GM12878 (cell line): ENCODE results near the gene ZNF148. TPM values are rescaled to one million over a fixed set of nuclear protein-coding genes. Genes with fewer than 3 reads are reported as not detected.
A peak's percentile ranks its signal among the peaks of the same experiment; 100 is the strongest.

Experiments used
- ATAC-seq: fragments of 200-7000 bp; cut with Tn5 transposase; 3 replicates; pipeline ENCODE4 v1.9.1; 2020; ENCODE audit warnings: mild to moderate bottlenecking, moderate library complexity
- BruUV-seq: library from RNA; stranded (reverse); fragments of 400-500 nt; replicated peaks from 2 replicates; lab custom pipeline; 2021; lab: Mats Ljungman, UMichigan
- CTCF ChIA-PET: fragments of 300-600 bp; sonication (Branson Sonifier 250); formaldehyde crosslinking; extraction: SDS; loops from one replicate; lab custom pipeline; 2021; ENCODE audit warnings: inconsistent platforms; lab: Yijun Ruan, JAX
- POLR2A ChIA-PET: fragments of 350-600 bp; formaldehyde crosslinking; extraction: SDS; loops from one replicate; lab custom pipeline; 2021; ENCODE audit warnings: inconsistent platforms; lab: Charles Lee
- RAD21 ChIA-PET: fragments of 300-600 bp; sonication (Branson Sonifier 250); formaldehyde crosslinking; loops from one replicate; lab custom pipeline; 2023; ENCODE audit warnings: antibody characterized with exemption; ENCODE audit not compliant: unreplicated experiment; lab: Charles Lee
- SMC1A ChIA-PET: fragments of 300-600 bp; sonication (Branson Sonifier 250); formaldehyde crosslinking; loops from one replicate; lab custom pipeline; 2023; ENCODE audit not compliant: unreplicated experiment, uncharacterized antibody; lab: Charles Lee
- DNase-seq: peaks from one replicate; pipeline ENCODE4 v3.0.0-alpha.2; 2011; ENCODE audit warnings: low read depth, low spot score
- FAIRE-seq: peaks from 3 replicates; lab custom pipeline; 2011; peaks lifted over from hg19 to GRCh38; lab: Jason Lieb, UNC
- H2AFZ ChIP-seq: 2 replicates; pipeline ENCODE4 v1.6.0; 2011; ENCODE audit warnings: low read depth, low read length, control low read depth; ENCODE audit not compliant: control insufficient read depth
- H3K27ac ChIP-seq: 2 replicates; pipeline ENCODE4 v1.5.1; 2011; ENCODE audit warnings: control low read depth; ENCODE audit not compliant: control insufficient read depth, insufficient read depth
- H3K27me3 ChIP-seq, 2 experiments: replicated peaks in 1 of 2; 2 replicates each; pipeline versions ENCODE4 v1.6.0 to v1.6.1; 2011; ENCODE audit warnings: low read length in 1 of 2; ENCODE audit not compliant: control insufficient read depth in 2 of 2, insufficient read depth in 2 of 2
- H3K36me3 ChIP-seq, 2 experiments: 2 replicates each; pipeline ENCODE4 v1.5.1; 2011; ENCODE audit warnings: low read length in 1 of 2; ENCODE audit not compliant: control insufficient read depth in 2 of 2, insufficient read depth in 2 of 2
- H3K4me1 ChIP-seq: 2 replicates; pipeline ENCODE4 v1.6.1; 2011; ENCODE audit warnings: mild to moderate bottlenecking, low read length, moderate library complexity, mixed read lengths; ENCODE audit not compliant: control insufficient read depth, insufficient read depth
- H3K4me2 ChIP-seq: 2 replicates; pipeline ENCODE4 v1.6.0; 2011; ENCODE audit warnings: control low read depth; ENCODE audit not compliant: control insufficient read depth, insufficient read depth
- H3K4me3 ChIP-seq: fragments of 200-600 bp; sonication (generic); 2 replicates; pipeline ENCODE4 v1.5.1; 2016
- H3K79me2 ChIP-seq: 2 replicates; pipeline ENCODE4 v1.6.0; 2011; ENCODE audit warnings: low read length; ENCODE audit not compliant: control insufficient read depth, insufficient read depth
- H3K9ac ChIP-seq: 2 replicates; pipeline ENCODE4 v1.8.0; 2011; ENCODE audit warnings: low read length, control low read depth, mixed read lengths; ENCODE audit not compliant: control insufficient read depth, insufficient read depth
- H3K9me3 ChIP-seq: replicated peaks from 3 replicates; pipeline ENCODE4 v1.5.1; 2011; ENCODE audit warnings: mild to moderate bottlenecking, low read length; ENCODE audit not compliant: control insufficient read depth, insufficient read depth
- H4K20me1 ChIP-seq: 2 replicates; pipeline ENCODE4 v1.6.0; 2011; ENCODE audit not compliant: control insufficient read depth, insufficient read depth
- ATF2 ChIP-seq: IDR thresholded peaks from 2 replicates; pipeline ENCODE4 v1.6.1; 2012; ENCODE audit warnings: low read length, inconsistent platforms
- DPF2 ChIP-seq: fragments of 450-650 bp; IDR thresholded peaks from 2 replicates; pipeline ENCODE4 v1.6.1; 2017; ENCODE audit warnings: mild to moderate bottlenecking
- HCFC1 ChIP-seq: fragments of 150-350 bp; IDR thresholded peaks from 2 replicates; pipeline ENCODE4 v1.6.1; 2014; ENCODE audit warnings: low read length
- HDAC2 ChIP-seq: fragments of 200-600 bp; sonication (generic); IDR thresholded peaks from 2 replicates; pipeline ENCODE4 v1.6.1; 2017
- RELA ChIP-seq: fragments of 450-650 bp; IDR thresholded peaks from 2 replicates; pipeline ENCODE4 v1.8.0; 2014; ENCODE audit warnings: borderline replicate concordance; ENCODE audit not compliant: partially characterized antibody
- RFX5 ChIP-seq: IDR thresholded peaks from 2 replicates; pipeline ENCODE4 v1.6.1; 2011; ENCODE audit warnings: low read depth, low read length, improper control_type of control experiment
- RUNX3 ChIP-seq: IDR thresholded peaks from 2 replicates; pipeline ENCODE4 v1.6.1; 2012; ENCODE audit warnings: low read length, inconsistent platforms
- SIN3A ChIP-seq: IDR thresholded peaks from 2 replicates; pipeline ENCODE4 v1.6.1; 2012; ENCODE audit warnings: low read depth, low read length, improper control_type of control experiment
- SIX5 ChIP-seq: IDR thresholded peaks from 2 replicates; pipeline ENCODE4 v1.6.1; 2011; ENCODE audit warnings: mild to moderate bottlenecking, low read depth, low read length, moderate library complexity; ENCODE audit not compliant: severe bottlenecking
- ZBED1 ChIP-seq: IDR thresholded peaks from 2 replicates; pipeline ENCODE4 v1.6.1; 2016; ENCODE audit warnings: borderline replicate concordance
- WGBS: methylation state at CpG from one replicate; pipeline ENCODE4 v1.1.6; 2016; ENCODE audit warnings: low lambda C conversion rate; ENCODE audit not compliant: insufficient replicate concordance, insufficient coverage; ENCODE audit errors: missing lambda C conversion rate; 5-methylcytosine and 5-hydroxymethylcytosine counted together
- in situ Hi-C: fragments of 300-500 bp; cut with MboI; formaldehyde crosslinking; loops from 9 replicates; pipeline ENCODE4 v1.14.3; 2018; ENCODE audit warnings: mixed read lengths
- intact Hi-C: fragments of 100-400 bp; cut with micrococcal nuclease; formaldehyde crosslinking; loops from one replicate; pipeline ENCODE4 v1.14.2; 2022; ENCODE audit not compliant: unreplicated experiment
- polyA plus RNA-seq, 11 experiments: library from polyadenylated mRNA; depleted of rRNA in 4 of 11; unstranded in 6 of 11; stranded (reverse) in 5 of 11; fragments of >200 nt; fragmentation: Nextera tagmentation in 4 of 11; fragmentation: Illumina TruSeq in 1 of 11; extraction: Ambion mirVana in 4 of 11; extraction: Trizol in 1 of 11; gene quantifications; 1 replicate in 1 of 11; 2 replicates in 10 of 11; pipeline versions ENCODE4 v1.2.1 to v1.2.3, GENCODE V29; 2011 to 2016; ENCODE audit warnings: inconsistent platforms in 2 of 11, missing spikeins in 2 of 11, low read depth in 1 of 11
- total RNA-seq, 4 experiments: library from RNA; depleted of rRNA in 3 of 4; stranded (reverse); fragments of >200 nt in 3 of 4; fragmentation: Illumina TruSeq in 1 of 4; extraction: Trizol in 1 of 4; gene quantifications; 2 replicates each; pipeline versions ENCODE4 v1.2.1 to v1.2.3, GENCODE V29; 2013 to 2021

Gene ZNF148
- total and polyA plus RNA-seq, 10 of the 15 experiments (the other 5 are each of a cell fraction or from before 2014, with no cell fraction given), result 8.6 to 40.4 (median 26.7) TPM

GRCh38 chr3:125318167-125318865 is 56.8 kb downstream of the ZNF148 start:
- WGBS, result 93% methylated on average over 4 of the region's 4 CpGs
- peaks cover 0 to 18% of the 10 kb centered on the region in 2 experiments; a peak in 3 of 4 replicates for H3K36me3 ChIP-seq
- TF ChIP-seq DPF2, result no peak
- TF ChIP-seq ZBED1, result no peak
- no peak for TF ChIP-seq HDAC2
- H2AFZ ChIP-seq, result no peak overlapping the region
- FAIRE-seq, result no peak
- H3K79me2 ChIP-seq, result no peaks in the 10 kb centered on the region; the same call in none of the 2 replicates
- peaks cover 14% of the 10 kb centered on the region; the same call in 2 of the 3 replicates for H3K9me3 ChIP-seq
- intact Hi-C loops (no loop called here), in situ Hi-C loops (no loop called here)
- CTCF ChIA-PET, result interaction anchor here (0.6 to 1.3 kb wide), 5 partner anchors 11 to 389 kb away, joined by 3 read pairs; no protein-coding TSS in a partner anchor
- no peak overlapping the region for H3K4me2 ChIP-seq
- RAD21 ChIA-PET, result interaction anchor here (0.7 to 0.9 kb wide), 2 partner anchors 17 to 120 kb away, joined by 3 read pairs; no protein-coding TSS in a partner anchor
- no peaks in the 10 kb centered on the region for H4K20me1 ChIP-seq
- H3K4me3 ChIP-seq, result no peak overlapping the region
- no peak overlapping the region for H3K27ac ChIP-seq
- H3K27me3 ChIP-seq, result no peaks in the 10 kb centered on the region
- H3K4me1 ChIP-seq, result peaks cover 5% of the 10 kb centered on the region
- DNase-seq, result no peak
- no peak for ATAC-seq
- SMC1A ChIA-PET, result interaction anchor here (0.8 to 4.2 kb wide), 4 partner anchors 8 to 73 kb away, joined by 3 to 25 read pairs (median 5); no protein-coding TSS in a partner anchor
- TSS peak; percentile 35 for BruUV-seq
- H3K9ac ChIP-seq, result no peak overlapping the region
- POLR2A ChIA-PET, result interaction anchor here (1.0 to 1.1 kb wide), 2 partner anchors 19 to 25 kb away, joined by 3 read pairs; no protein-coding TSS in a partner anchor

DNA sequence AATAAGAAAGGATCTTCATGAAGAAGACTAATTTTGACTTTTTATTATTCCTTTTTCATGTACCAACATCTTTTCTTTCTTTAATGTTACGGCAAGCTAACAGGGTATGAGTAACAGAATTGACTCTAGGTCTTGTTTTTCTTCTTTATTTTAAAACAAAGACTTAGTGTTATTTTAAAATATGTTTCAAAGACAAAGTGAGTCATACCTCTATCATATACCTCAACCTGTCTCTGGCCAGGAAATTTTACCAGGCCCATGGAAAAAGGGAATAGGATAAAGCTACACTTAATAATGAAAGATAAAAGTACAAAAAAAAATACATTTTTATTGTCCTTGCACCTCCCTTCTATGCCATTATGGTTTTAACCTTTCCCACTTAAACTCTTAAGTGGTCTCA is 57.4 kb downstream of the ZNF148 start:
- Histone ChIP-seq H3K9me3 (peaks cover 15% of the 10 kb centered on the region; the same call in 2 of the 3 replicates), H3K27me3 (no peaks in the 10 kb centered on the region), H3K4me1 (peaks cover 5% of the 10 kb centered on the region), H3K79me2 (no peaks in the 10 kb centered on the region; the same call in none of the 2 replicates), H3K4me3 (no peak overlapping the region), H4K20me1 (no peaks in the 10 kb centered on the region), H2AFZ (no peak overlapping the region), H3K4me2 (no peak overlapping the region), H3K27ac (no peak overlapping the region), H3K36me3 (peaks cover 0 to 20% of the 10 kb centered on the region in 2 experiments; a peak in 3 of 4 replicates), H3K9ac (no peak overlapping the region)
- SMC1A ChIA-PET, result interaction anchor here (1.0 to 4.2 kb wide), 4 partner anchors 7 to 74 kb away, joined by 3 to 25 read pairs (median 5); no protein-coding TSS in a partner anchor
- FAIRE-seq, result no peak
- DNase-seq, result no peak
- BruUV-seq, result no TSS peak
- intact Hi-C loops (no loop called here), in situ Hi-C loops (no loop called here)
- 100% methylated on average over 1 of the region's 1 CpG for WGBS
- TF ChIP-seq HCFC1 (no peak), SIX5 (no peak), RELA (no peak), ATF2 (no peak), SIN3A (no peak), RUNX3 (no peak), RFX5 (no peak)
- no peak for ATAC-seq
- RAD21 ChIA-PET, result interaction anchor here (0.7 kb wide), 1 partner anchor 121 kb away, joined by 3 read pairs; no protein-coding TSS in a partner anchor
- CTCF ChIA-PET, result interaction anchor here (0.6 to 1.3 kb wide), 3 partner anchors 48 to 389 kb away, joined by 3 read pairs; no protein-coding TSS in a partner anchor
- POLR2A ChIA-PET, result interaction anchor here (1.0 kb wide), 1 partner anchor 19 kb away, joined by 3 read pairs; no protein-coding TSS in a partner anchor
